K562 (cell line): ENCODE results near the gene C5orf52. TPM values are rescaled to one million over a fixed set of nuclear protein-coding genes. Genes with fewer than 3 reads are reported as not detected.

Experiments
- ATAC-seq: fragments of 200-7000 bp; cut with Tn5 transposase; 3 replicates; pipeline ENCODE4 v1.9.1; 2020; ENCODE audit warnings: moderate library complexity
- BruUV-seq: library from RNA; stranded (reverse); fragments of 400-500 nt; replicated peaks from 2 replicates; lab custom pipeline; 2021; lab: Mats Ljungman, UMichigan
- CTCF ChIA-PET: fragments of 300-600 bp; formaldehyde crosslinking; extraction: SDS; loops from one replicate; lab custom pipeline; 2021; ENCODE audit warnings: low intra/inter-chr PET ratio; lab: Yijun Ruan, JAX
- POLR2A ChIA-PET: fragments of 300-600, 350-650 bp; sonication (Branson Sonifier 250); formaldehyde crosslinking; extraction: SDS; loops from one replicate; lab custom pipeline; 2021; ENCODE audit warnings: antibody characterized with exemption, inconsistent platforms; lab: Yijun Ruan, JAX
- DNase-seq, 4 experiments: peaks; one replicate each; pipeline versions ENCODE4 v3.0.0 to v3.0.0-alpha.2; 2011 to 2018; ENCODE audit warnings: low spot score in 3 of 4, mixed read lengths in 3 of 4; ENCODE audit errors: extremely low read depth in 1 of 4
- FAIRE-seq: peaks from 2 replicates; lab custom pipeline; 2011; peaks lifted over from hg19 to GRCh38; lab: Jason Lieb, UNC
- H2AFZ ChIP-seq: 2 replicates; pipeline ENCODE4 v1.6.0; 2011; ENCODE audit warnings: low read depth, low read length, control low read depth, inconsistent platforms
- H3K27ac ChIP-seq: fragments of 200-600 bp; 3 replicates; pipeline ENCODE4 v1.8.0; 2011; ENCODE audit warnings: low read depth, mild to moderate bottlenecking, control low read depth, inconsistent platforms, low read length, moderate library complexity, mixed read lengths; ENCODE audit errors: extremely low read depth
- H3K27me3 ChIP-seq, 2 experiments: fragments of 300-600 bp in 1 of 2; 2 replicates in 1 of 2; 3 replicates in 1 of 2; pipeline versions ENCODE4 v1.6.0 to v1.8.0; 2011; ENCODE audit warnings: inconsistent platforms in 2 of 2, low read length in 2 of 2, mild to moderate bottlenecking in 1 of 2, mixed read lengths in 1 of 2, moderate library complexity in 1 of 2; ENCODE audit not compliant: control insufficient read depth in 2 of 2, insufficient read depth in 2 of 2
- H3K36me3 ChIP-seq: fragments of 300-600 bp; 3 replicates; pipeline ENCODE4 v1.8.0; 2011; ENCODE audit warnings: mild to moderate bottlenecking, low read length, inconsistent platforms; ENCODE audit not compliant: control insufficient read depth, insufficient read depth
- H3K4me1 ChIP-seq, 2 experiments: fragments of 200-600 bp in 1 of 2; replicated peaks in 1 of 2; 2 replicates in 1 of 2; 3 replicates in 1 of 2; pipeline versions ENCODE4 v1.5.1 to v1.8.0; 2011; ENCODE audit warnings: inconsistent platforms in 2 of 2, low read length in 2 of 2, mild to moderate bottlenecking in 1 of 2, mixed read lengths in 1 of 2, moderate library complexity in 1 of 2; ENCODE audit not compliant: control insufficient read depth in 2 of 2, insufficient read depth in 2 of 2
- H3K4me2 ChIP-seq: 2 replicates; pipeline ENCODE4 v1.6.1; 2011; ENCODE audit warnings: low read length, control low read depth, inconsistent platforms, mixed read lengths; ENCODE audit not compliant: insufficient read depth
- H3K4me3 ChIP-seq: fragments of 200-600 bp; sonication (generic), shearing (Covaris generic); 2 replicates; pipeline ENCODE4 v1.5.1; 2016; ENCODE audit warnings: control low read depth, inconsistent platforms
- H3K79me2 ChIP-seq: fragments of 200-600 bp; 3 replicates; pipeline ENCODE4 v1.8.0; 2011; ENCODE audit warnings: low read length, inconsistent platforms; ENCODE audit not compliant: control insufficient read depth, insufficient read depth
- H3K9ac ChIP-seq, 2 experiments: 2 replicates each; pipeline versions ENCODE4 v1.6.0 to v1.6.1; 2011; ENCODE audit warnings: low read depth in 2 of 2, low read length in 2 of 2, control low read depth in 1 of 2, inconsistent platforms in 1 of 2, mild to moderate bottlenecking in 1 of 2, mixed read lengths in 1 of 2; ENCODE audit not compliant: insufficient read depth in 1 of 2
- H3K9me1 ChIP-seq: one replicate; pipeline ENCODE4 v1.6.0; 2011; ENCODE audit warnings: inconsistent platforms, mild to moderate bottlenecking, low read length, moderate library complexity; ENCODE audit not compliant: control insufficient read depth, insufficient read depth
- H3K9me3 ChIP-seq: replicated peaks from 2 replicates; pipeline ENCODE4 v1.5.1; 2011; ENCODE audit warnings: low read depth, low read length, inconsistent platforms; ENCODE audit not compliant: control insufficient read depth, insufficient read depth
- H4K20me1 ChIP-seq: replicated peaks from 2 replicates; pipeline ENCODE4 v1.6.1; 2011; ENCODE audit warnings: low read length, inconsistent platforms, mixed read lengths; ENCODE audit not compliant: control insufficient read depth, insufficient read depth
- ARNT ChIP-seq, 2 experiments: fragments of 450-650 bp; IDR thresholded peaks; 2 replicates each; pipeline ENCODE4 v1.6.1; 2016; ENCODE audit warnings: mild to moderate bottlenecking in 1 of 2
- BHLHE40 ChIP-seq: IDR thresholded peaks from 2 replicates; pipeline ENCODE4 v1.6.1; 2011; ENCODE audit warnings: low read length, improper control_type of control experiment
- CBFA2T2 ChIP-seq: fragments of 450-650 bp; conservative IDR thresholded peaks from 2 replicates; pipeline ENCODE4 v1.6.1; 2017; ENCODE audit warnings: mild to moderate bottlenecking
- CBFA2T3 ChIP-seq: fragments of 450-650 bp; IDR thresholded peaks from 2 replicates; pipeline ENCODE4 v1.6.1; 2017
- CBX5 ChIP-seq: IDR thresholded peaks from 2 replicates; pipeline ENCODE4 v1.6.1; 2014; ENCODE audit warnings: low read depth, borderline replicate concordance
- CREBBP ChIP-seq: IDR thresholded peaks from one replicate; pipeline ENCODE4 v1.6.1; 2012; ENCODE audit warnings: low read depth, mild to moderate bottlenecking, control low read depth, inconsistent platforms, low read length
- DPF2 ChIP-seq: fragments of 450-650 bp; IDR thresholded peaks from 2 replicates; pipeline ENCODE4 v1.6.1; 2016
- KDM1A ChIP-seq, 2 experiments: fragments of 450-650 bp; IDR thresholded peaks; 2 replicates each; pipeline ENCODE4 v1.6.1; 2016; ENCODE audit warnings: mild to moderate bottlenecking in 2 of 2
- MCM2 ChIP-seq: fragments of 450-650 bp; IDR thresholded peaks from 2 replicates; pipeline ENCODE4 v1.6.1; 2017; ENCODE audit warnings: low read depth, mild to moderate bottlenecking
- NFXL1 ChIP-seq: fragments of 450-650 bp; formaldehyde crosslinking; IDR thresholded peaks from 2 replicates; pipeline ENCODE4 v1.4.0; 2021; ENCODE audit warnings: mild to moderate bottlenecking
- PYGO2 ChIP-seq: fragments of 450-650 bp; IDR thresholded peaks from 2 replicates; pipeline ENCODE4 v1.6.1; 2016; ENCODE audit warnings: mild to moderate bottlenecking, missing genetic modification characterization, moderate library complexity, missing compliant biosample characterization
- TCF3 ChIP-seq: sonication (generic); formaldehyde crosslinking; IDR thresholded peaks from 2 replicates; pipeline ENCODE4 v1.4.0; 2020; ENCODE audit warnings: mild to moderate bottlenecking, missing genetic modification reagents
- TEAD4 ChIP-seq, 2 experiments: sonication (generic) in 1 of 2; formaldehyde crosslinking in 1 of 2; IDR thresholded peaks; 2 replicates each; pipeline versions ENCODE4 v1.6.1 to v1.8.0; 2012 to 2022; ENCODE audit warnings: borderline replicate concordance in 1 of 2, inconsistent platforms in 1 of 2, low read length in 1 of 2, mild to moderate bottlenecking in 1 of 2, missing genetic modification reagents in 1 of 2
- ZNF175 ChIP-seq: fragments of 200-800 bp; sonication (Bioruptor generic); IDR thresholded peaks from 2 replicates; pipeline ENCODE4 v1.6.1; 2016; ENCODE audit warnings: low read depth, mild to moderate bottlenecking, missing genetic modification characterization, missing compliant biosample characterization
- ZNF41 ChIP-seq: fragments of 250-450 bp; sonication (Bioruptor Pico); conservative IDR thresholded peaks from 2 replicates; pipeline ENCODE4 v1.4.0; 2020; ENCODE audit warnings: mild to moderate bottlenecking
- ZNF75A ChIP-seq: fragments of 450-650 bp; formaldehyde crosslinking; IDR thresholded peaks from 2 replicates; pipeline ENCODE4 v1.4.0; 2020; ENCODE audit warnings: mild to moderate bottlenecking
- WGBS: fragments of 100-300 bp; shearing (Covaris generic); methylation state at CpG from one replicate; pipeline ENCODE4 v1.1.6; 2016; ENCODE audit warnings: low coverage, mixed read lengths; ENCODE audit not compliant: insufficient coverage; ENCODE audit errors: missing lambda C conversion rate; 5-methylcytosine and 5-hydroxymethylcytosine counted together
- in situ Hi-C: fragments of 300-500 bp; cut with MboI; formaldehyde crosslinking; loops from 4 replicates; pipeline ENCODE4 v1.15.0; 2018; ENCODE audit warnings: inconsistent platforms, mixed read lengths
- intact Hi-C: fragments of 100-400 bp; cut with micrococcal nuclease; formaldehyde crosslinking; loops from 2 replicates; pipeline ENCODE4 v1.14.2; 2022
- polyA plus RNA-seq, 8 experiments: library from polyadenylated mRNA; depleted of rRNA in 4 of 8; stranded (reverse) in 5 of 8; unstranded in 3 of 8; fragments of >200 nt; fragmentation: Nextera tagmentation in 2 of 8; fragmentation: Illumina TruSeq in 1 of 8; extraction: Ambion mirVana in 2 of 8; extraction: Trizol in 1 of 8; gene quantifications; 2 replicates each; pipeline versions ENCODE4 v1.2.1 to v1.2.3, GENCODE V29; 2011 to 2014; ENCODE audit warnings: inconsistent platforms in 1 of 8, missing spikeins in 1 of 8
- total RNA-seq, 7 experiments: library from RNA; depleted of rRNA in 6 of 7; stranded (reverse); fragments of >200 nt in 6 of 7; fragmentation: Illumina TruSeq in 2 of 7; extraction: Trizol in 2 of 7; gene quantifications; 2 replicates each; pipeline versions ENCODE4 v1.2.1 to v1.2.3, GENCODE V29; 2011 to 2021; ENCODE audit warnings: low replicate concordance in 1 of 7
- TF ChIP-seq, protein P1 (sequence below), 2 experiments: fragments of 450-650 bp; IDR thresholded peaks; 2 replicates each; pipeline ENCODE4 v1.6.1; 2016

The C5orf52 gene
- total and polyA plus RNA-seq, 9 of the 15 experiments (the other 6 are each of a cell fraction or from before 2014, with no cell fraction given), result not detected

DNA sequence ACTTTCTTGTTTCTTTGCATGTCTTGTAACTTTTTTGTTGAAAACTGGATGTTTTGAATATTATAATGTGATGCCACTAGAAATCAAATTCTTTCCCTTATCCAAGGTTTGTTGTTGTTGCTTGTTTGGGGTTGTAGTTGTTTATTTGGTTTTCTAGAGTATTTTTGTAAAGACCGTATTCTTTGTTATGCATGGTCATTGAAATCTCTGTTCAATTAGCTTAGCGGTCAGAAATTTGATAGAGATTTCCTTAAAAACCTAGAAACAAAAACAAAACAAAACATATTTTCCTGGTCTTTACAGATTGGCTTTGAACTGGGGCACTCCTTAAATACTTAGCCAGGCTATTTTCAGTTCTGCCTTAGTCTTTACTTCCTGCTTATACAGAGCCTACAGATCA, 41.0 kb upstream of the C5orf52 start:
- TF ChIP-seq NFXL1 (CRISPR knock-in tag) (no peak), ARNT (IDR thresholded peaks at IDR 0.05) (no peak), CBX5 (no peak), ZNF175 (peak; percentile 82)
- in situ Hi-C loops (no loop called here), intact Hi-C loops (no loop called here)
- Histone ChIP-seq H3K27ac (no peak overlapping the region), H3K36me3 (no peaks in the 10 kb centered on the region), H3K9me3 (no peaks in the 10 kb centered on the region), H3K4me1 (no peaks in the 10 kb centered on the region; a peak in 1 of 5 replicates), H3K9me1 (no peaks in the 10 kb centered on the region), H3K79me2 (no peaks in the 10 kb centered on the region), H3K4me2 (no peak overlapping the region), H3K4me3 (no peak overlapping the region), H4K20me1 (no peaks in the 10 kb centered on the region), H3K27me3 (no peaks in the 10 kb centered on the region), H2AFZ (no peak overlapping the region), H3K9ac (no peak overlapping the region)
- WGBS, result 50% methylated on average over 2 of the region's 2 CpGs
- no peak for ATAC-seq
- POLR2A ChIA-PET, result no interaction called here
- BruUV-seq, result no TSS peak
- no peak for DNase-seq
- CTCF ChIA-PET, result no interaction called here
- no peak for FAIRE-seq

DNA sequence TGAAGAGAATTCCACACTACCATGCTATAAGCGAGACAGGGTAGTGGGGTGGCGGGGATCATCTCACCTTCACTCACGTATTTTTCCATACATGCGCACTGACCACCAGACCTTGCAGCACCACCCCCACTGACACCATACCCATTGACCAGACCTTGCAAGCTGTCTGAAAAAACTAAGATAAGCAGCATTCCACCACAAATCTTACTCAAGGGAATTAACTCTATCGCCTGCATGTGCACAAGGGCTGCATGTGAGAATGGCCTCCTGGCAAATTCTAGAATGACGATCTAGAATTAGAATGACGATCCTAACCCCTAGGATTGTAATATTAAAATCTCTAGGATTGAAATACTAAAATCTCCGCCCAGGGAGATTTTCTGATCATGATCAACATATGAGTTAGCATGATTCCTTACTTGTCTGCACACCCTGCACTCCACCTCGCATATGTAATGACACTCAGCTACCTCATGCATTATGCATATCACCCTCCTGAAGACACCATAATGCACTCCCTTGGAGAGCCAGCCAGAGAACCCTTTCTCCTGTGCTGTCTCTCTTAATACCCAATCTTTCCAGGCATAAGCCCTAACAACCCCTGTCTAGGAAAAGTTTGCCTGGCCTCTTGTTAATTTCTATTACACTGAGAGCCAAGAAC, 30.8 kb upstream of the C5orf52 start:
- Histone ChIP-seq H3K9me1 (no peaks in the 10 kb centered on the region), H2AFZ (no peak overlapping the region), H3K79me2 (no peaks in the 10 kb centered on the region), H4K20me1 (no peaks in the 10 kb centered on the region), H3K27me3 (peaks cover 2 to 6% of the 10 kb centered on the region in 2 experiments; a peak in 2 of 5 replicates), H3K27ac (no peak overlapping the region), H3K4me3 (no peak overlapping the region), H3K9ac (no peak overlapping the region), H3K4me2 (no peak overlapping the region), H3K9me3 (no peaks in the 10 kb centered on the region), H3K36me3 (no peaks in the 10 kb centered on the region), H3K4me1 (no peaks in the 10 kb centered on the region)
- ChIA-PET CTCF (interaction anchor here (0.7 kb wide), 1 partner anchor 48 kb away, joined by 3 read pairs; no protein-coding TSS in a partner anchor), POLR2A (no interaction called here)
- in situ Hi-C loops (no loop called here), intact Hi-C loops (no loop called here)
- DNase-seq (no peak), FAIRE-seq (no peak), ATAC-seq (peak; percentile 27; the same call in 2 of the 3 replicates)
- no TSS peak for BruUV-seq
- WGBS, result 7% methylated on average over 8 of the region's 9 CpGs
- no peak for TF ChIP-seq DPF2
- peak; percentile 31; the same call in 1 of the 2 replicates for TF ChIP-seq TEAD4 (IDR thresholded peaks at IDR 0.05; ENCODE audit: low read length)
- TF ChIP-seq TEAD4 (CRISPR knock-in tag; IDR thresholded peaks at IDR 0.05; ENCODE audit: borderline replicate concordance), result no peak
- peak; percentile 32 to 42; a peak in 1 of 4 replicates for TF ChIP-seq KDM1A (IDR thresholded peaks at IDR 0.05)
- no peak for TF ChIP-seq MCM2
- TF ChIP-seq ZNF41 (CRISPR knock-in tag), result no peak
- TF ChIP-seq CBFA2T3, result peak; percentile 67
- peak; percentile 31; the same call in 1 of the 2 replicates for TF ChIP-seq CBFA2T2
- TF ChIP-seq BHLHE40, result peak; percentile 39; the same call in 1 of the 2 replicates
- TF ChIP-seq PYGO2, result no peak
- TF ChIP-seq, protein P1, sequence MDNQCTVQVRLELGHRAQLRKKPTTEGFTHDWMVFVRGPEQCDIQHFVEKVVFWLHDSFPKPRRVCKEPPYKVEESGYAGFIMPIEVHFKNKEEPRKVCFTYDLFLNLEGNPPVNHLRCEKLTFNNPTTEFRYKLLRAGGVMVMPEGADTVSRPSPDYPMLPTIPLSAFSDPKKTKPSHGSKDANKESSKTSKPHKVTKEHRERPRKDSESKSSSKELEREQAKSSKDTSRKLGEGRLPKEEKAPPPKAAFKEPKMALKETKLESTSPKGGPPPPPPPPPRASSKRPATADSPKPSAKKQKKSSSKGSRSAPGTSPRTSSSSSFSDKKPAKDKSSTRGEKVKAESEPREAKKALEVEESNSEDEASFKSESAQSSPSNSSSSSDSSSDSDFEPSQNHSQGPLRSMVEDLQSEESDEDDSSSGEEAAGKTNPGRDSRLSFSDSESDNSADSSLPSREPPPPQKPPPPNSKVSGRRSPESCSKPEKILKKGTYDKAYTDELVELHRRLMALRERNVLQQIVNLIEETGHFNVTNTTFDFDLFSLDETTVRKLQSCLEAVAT (IDR thresholded peaks at IDR 0.05), result no peak
- no peak for TF ChIP-seq ZNF75A (CRISPR knock-in tag)
- TF ChIP-seq CREBBP, result no peak
- TF ChIP-seq TCF3 (CRISPR knock-in tag), result 0 out of 2 replicates have a peak, but pooled peaks have one; percentile 37
